Measurements from ENCODE around the gene DCXR.

DCXR gene

DNA sequence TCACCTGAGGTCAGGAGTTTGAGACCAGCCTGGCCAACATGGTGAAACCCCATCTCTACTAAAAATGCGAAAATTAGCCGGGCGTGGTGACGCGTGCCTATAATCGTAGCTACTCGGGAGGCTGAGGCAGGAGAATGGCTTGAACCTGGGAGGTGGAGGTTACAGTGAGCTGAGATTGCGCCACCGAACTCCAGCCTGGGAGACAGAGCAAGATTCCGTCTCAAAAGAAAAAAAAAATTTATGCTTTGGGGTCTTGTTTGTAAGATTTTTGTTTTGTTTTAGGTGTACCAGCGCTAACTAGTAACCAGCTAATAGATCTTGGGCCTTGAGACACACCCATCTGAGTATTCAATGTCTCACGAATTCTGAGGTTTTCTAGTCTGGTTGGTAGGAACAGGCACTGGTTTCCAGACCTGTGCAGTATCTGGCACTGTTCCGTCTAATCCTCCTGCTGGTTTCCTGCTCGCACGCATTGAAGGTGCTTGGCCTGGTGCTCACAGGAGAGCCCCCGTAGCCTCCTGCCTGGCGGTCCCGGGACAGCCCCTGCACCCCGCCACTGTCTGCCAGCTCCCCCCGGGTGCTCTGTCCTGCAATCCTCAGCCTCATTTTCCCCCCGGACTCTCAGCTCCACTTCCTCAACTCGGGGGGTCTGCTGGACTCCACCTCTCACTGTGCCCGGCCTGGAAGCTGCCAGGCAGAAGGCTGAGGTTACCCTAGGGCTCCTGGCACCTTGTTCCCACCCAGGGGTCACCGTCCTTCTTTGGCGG, 38.7 kb upstream of the DCXR start:
- no peak for DNase-seq
- intact Hi-C loops (cut with DNase I), result no loop called here

DNA sequence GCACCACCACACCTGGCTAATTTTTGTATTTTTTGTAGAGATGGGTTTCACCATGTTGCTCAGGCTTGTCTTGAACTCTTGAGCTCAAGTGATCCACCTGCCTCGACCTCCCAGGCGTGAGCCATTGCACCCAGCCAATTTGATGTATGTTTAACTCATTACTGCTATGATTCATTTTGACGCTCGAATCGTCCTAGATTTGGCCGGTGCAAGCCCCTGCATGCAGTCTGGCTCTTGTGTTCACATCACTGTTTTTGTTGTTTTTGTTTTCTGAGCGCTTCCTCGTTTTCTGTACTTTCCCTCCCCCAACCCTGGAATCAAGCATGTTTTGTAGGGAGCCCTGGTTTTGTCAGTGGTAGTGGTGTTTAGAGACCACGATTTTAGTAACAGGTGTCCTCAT, 35.9 kb upstream of the DCXR start:
- intact Hi-C loops (cut with DNase I), result no loop called here
- DNase-seq, result no peak

DNA sequence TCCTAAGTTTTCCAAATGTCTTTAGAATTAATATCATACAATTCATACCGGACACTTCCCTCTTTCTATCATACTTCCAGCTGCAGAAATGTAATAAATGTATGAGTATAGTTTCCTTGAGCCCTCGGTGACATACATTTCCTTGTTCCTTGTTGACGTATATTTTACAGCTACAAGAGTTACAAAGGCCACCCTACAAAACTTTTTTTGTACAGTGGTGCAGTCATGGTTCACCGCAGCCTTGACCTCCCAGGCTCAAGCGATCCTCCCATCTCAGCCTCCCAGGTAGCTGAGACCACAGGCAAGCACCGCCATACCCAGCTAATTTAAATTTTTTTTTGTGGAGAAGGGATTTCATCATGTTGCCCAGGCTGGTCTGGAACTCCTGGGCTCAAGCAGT, 35.3 kb upstream of the DCXR start:
- intact Hi-C loops (cut with DNase I), result no loop called here
- no peak for DNase-seq

DNA sequence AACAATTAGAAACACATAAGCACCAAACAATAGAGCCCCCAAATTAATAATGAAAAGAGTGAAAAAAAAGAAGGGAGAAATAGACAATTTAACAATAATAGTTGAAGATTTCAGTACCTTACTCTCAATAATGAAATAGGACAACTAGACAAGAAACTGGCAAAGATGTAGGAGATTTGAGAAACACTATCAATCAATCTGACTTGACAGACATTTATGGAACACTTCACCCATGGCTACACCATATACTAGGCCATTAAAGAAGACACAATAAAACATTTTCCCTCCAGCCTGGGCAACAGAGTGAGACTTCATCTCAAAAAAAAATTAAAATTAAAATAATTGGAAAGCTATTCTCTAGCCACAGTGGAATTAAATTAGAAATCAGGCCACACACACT, 33.1 kb upstream of the DCXR start:
- intact Hi-C loops (cut with DNase I), result no loop called here
- DNase-seq, result no peak

DNA sequence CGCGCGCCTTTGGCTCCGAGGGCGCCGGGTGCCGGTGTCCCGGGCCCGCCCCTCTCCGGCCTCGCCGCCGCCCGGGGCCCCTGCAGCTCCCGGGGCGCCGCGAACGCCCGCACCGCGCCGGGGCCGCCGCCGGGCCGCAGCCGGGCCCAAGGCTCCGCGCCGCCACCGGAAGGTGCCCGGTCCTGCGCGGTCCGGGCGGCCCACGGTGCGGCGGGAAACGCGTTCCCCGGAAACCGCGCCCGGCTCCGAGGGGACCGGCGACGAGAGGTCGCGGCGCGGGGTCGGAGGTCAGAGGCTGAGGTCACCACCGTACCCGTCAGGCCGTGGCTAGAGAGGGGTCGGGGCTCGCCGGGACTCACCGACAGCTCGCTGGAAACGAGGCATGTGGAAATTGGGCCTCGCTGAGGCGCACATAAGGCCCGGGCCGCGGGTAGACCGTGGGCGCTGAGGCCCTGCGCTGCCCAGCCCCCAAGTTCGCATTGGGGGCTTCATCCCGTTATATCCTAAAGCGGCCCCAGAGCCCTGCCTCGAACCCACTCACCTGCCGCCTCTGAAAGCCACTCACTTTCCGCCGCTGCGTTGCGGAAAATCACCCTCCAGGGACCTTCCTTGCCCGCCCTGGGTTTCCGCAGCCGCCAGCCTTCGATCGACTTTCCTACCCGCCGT, 28.3 kb upstream of the DCXR start, which contains the start of gene DUS1L:
Gene DUS1L (minus strand): TSS at position 167 of the 666 bp plus-strand sequence. CDS start 745 bp downstream, outside the sequence.
- intact Hi-C loops (cut with DNase I), result no loop called here
- peak in 41 of 42 donors; percentile 15 to 86 (median 71) for DNase-seq

DNA sequence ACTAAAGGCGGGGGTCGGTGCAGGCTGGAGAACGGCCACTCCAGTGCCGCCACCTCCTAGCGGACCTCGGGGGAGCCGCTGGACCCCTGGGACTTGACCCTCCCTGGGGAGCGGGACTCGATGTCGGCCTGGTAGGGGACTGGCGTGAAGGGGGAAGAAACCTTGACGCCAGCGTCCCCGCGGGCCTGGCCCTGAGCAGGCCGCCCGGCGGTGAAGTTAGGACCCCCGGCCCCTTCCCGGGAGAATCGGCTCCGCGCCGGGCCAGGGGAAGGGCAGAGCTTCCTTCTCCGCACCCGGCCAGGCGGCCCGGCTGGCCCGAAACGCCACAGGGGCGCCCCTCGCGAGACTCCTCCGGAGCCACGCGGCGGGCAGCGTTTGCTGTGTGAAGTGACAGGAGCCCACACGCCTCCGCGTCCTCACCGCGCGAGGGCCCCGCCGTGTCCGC, 27.7 kb upstream of the DCXR start:
- DNase-seq, result no peak

DNA sequence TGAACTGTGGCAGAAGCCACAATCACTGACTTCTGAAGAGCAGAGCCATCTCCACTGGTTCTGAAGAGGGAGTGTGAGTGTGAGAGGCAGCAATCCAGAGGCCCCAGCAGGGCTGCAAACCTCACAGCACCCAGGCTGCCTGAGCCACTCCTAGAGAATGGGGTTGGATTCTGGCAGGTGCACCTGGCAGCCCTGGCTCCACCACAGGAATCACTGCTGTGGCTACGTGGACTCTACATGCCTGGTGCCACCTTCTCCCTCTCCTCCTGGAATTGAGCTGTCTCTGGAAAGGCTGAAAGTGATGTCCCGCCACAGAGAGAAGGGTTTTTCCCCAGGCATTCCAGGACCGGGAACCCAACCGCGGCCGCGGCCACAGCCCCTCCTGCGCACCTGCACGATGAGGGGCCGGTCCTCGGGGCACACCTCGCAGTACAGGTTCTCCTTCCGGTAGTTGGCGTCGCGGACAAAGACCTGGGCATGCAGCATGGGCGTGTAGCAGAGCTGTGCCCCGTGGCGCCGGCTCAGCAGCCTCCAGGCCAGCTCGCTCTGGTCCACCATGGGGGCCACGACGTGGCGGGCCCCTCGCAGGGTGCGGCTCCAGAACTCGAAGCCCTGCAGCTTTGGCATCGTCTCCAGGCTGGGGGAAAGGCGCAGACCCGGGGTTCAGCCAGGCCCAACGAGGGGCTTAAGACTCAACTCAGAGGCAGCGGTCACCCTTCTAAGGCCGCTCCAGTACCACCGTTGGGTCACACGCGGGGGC, 27.1 kb upstream of the DCXR start:
- intact Hi-C loops (cut with DNase I), result no loop called here
- no peak for DNase-seq

More for the DNA sequence above, 27.7 kb upstream of the DCXR start:
- intact Hi-C loops (cut with DNase I), result no loop called here

DNA sequence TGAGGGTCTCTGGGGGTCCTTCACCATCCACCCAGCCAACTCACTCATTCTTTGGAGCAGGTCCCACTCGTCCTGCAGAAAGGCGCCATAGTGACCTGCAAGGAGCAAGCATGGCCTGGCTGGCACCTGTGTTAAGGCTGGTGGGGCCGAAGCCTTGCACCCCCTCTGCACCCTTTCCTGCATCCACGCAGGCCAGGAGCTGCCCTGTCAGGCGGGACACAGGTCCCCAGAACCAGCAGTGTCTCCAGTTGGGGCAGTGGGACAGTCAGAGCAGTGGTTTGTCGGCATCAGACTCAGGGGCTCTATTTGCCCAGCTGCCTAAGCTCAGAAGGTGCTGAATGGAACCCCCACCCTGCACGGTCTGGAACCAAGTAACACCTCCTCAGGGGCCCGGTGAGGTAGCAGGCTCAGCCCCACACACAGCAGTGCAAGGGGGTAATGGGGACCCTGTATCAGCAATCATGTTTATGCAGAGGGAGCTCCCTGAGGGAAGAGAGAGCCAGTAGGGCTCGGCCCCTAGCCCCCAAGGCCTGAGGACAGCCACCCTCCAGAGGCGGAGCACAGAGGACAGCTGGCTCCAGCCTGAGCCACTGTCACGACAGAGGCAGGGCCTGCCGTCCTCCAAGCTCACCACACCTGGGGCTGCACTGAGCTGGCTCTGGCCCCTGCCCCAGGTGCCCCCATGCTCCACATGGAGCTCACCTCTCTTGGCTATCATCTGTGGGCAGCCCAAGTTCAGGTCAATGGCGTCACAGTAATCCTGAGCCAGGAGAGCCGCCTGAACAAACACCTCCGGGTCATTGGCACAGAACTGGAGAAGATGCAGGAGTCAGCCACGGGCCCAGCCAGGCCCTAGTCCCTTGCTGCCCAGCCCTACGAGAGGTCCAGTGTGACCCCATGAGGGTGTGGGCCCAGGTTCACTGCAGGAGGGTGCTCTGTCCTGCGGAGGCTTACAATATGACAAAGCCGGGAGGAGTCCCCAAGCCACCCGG, 26.2 kb upstream of the DCXR start:
- intact Hi-C loops (cut with DNase I), result no loop called here
- DNase-seq, result no peak

DNA sequence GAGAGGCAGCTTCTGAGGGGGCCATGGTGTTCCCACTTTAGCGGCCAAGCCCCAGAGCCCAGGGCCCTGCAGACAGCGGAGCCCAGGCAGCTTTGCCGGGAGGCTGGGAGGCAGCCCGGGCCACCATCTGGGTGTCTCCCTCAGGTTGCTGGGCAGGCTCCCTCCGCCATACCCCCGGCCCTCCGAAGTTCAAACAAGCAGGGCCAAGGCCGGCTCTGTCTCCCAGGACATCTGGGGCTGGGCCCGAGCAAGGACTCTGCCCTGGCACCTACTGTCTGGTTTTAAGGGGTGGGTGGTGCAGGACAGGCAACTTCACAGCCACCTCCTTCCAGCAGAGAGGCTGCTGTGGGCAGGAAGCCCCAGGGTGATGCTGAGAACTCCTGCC, 25.5 kb upstream of the DCXR start:
- no peak for DNase-seq
- intact Hi-C loops (cut with DNase I), result no loop called here

DNA sequence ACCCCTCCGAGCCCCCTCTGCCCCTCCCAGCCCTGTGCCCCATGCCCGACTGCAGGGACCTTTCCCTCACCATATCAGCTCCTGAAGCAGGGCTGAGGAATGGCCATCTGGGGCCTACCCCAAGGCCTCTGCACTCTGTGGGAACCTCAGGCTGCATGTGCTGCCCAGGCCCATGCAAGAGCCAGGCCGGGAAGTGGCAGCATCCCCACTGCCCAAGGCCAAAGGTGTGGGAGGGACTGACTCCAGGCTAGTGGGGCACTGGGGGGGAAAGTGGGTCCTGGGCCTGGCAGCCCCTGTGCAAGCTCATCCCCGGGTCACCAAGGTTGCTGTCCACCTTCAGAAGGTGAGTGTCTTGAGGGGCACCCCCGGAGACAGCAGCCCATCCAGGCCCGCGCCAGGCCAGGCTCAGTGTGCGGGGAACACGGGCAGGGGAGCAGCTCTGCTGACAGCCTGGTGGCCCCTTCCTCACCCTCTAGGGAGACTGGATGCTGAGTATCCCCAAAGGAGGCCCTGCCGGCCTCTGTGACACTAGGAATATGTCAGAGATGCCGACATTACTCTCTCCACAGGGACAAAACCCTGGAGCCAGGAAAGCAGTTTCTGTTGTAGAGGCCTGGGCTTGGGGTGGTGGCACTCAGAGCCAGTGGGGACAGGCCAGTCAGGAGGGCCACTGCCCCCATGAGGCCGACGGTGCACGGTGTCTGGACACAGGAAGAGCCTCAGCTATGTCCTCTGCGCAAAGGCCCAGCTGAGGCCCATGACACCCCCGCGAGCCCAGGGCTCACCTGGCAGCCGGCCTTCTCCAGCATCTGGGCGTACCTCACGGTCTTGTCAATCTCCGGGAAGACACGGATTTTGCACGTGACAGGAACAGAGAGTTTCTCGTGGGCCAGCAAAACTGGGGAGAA, 24.8 kb upstream of the DCXR start:
- intact Hi-C loops (cut with DNase I), result no loop called here
- no peak for DNase-seq

DNA sequence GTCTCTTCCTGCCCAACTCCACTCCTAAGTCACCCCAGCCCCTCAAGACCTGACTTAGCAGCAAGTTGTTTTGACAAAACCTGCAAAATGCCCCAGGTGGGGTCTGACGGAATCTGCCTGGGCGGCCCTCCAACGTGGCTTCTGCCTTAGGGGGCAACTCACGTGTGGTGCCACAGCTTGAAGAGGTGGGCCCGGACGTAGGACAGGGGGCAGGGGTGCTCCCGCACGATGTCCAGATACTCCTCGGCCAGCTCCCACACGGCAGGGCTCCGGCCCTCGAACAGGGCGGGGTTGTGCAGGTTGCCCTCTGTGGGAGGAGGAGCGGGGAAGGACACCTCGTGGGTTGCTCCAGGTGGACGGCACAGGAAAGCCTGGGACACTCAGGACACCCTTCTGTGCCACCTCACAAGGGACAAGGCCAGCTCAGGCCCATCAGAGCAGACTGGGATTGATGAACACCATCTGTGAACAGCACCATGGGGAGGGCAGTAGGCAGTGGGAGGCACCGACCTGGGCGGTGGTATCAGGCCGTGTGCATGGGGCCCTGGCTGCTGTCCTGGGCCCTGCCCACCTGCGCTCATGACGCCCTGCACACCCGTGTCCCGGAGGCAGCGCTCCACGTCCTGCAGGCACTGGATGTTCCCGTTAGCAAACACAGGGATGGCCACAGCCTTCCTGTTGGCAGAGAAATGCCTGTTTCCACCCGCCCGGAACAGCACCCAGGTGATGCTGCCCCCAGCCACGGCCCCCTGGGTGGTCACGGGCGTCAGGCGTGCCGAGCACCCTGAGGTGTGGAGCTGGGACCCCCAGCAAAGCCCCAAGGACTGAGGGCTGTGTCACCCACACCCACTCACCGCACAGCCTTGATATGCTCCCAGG, 23.8 kb upstream of the DCXR start:
- intact Hi-C loops (cut with DNase I), result no loop called here
- no peak for DNase-seq

DNA sequence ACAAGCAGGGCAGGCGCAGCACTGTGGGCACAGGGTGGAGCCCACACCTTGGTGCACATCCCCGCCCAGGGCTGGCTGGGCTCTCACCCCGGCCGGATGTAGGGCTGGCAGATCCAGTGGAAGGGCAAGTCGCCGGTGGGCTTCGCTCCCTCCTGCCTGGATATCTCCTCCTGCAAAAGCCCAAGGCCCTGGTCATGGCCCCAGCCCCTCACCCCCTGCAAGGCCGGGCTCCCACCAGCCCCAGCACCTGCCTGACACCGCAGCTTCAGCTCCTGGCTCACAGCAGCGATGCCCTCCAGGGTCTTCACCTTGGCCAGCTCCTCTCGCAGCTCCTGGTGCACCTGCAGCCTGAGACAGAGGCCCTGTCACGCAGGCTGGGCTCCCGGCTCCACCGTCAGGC, 23.1 kb upstream of the DCXR start:
- intact Hi-C loops (cut with DNase I), result no loop called here
- DNase-seq, result no peak

DNA sequence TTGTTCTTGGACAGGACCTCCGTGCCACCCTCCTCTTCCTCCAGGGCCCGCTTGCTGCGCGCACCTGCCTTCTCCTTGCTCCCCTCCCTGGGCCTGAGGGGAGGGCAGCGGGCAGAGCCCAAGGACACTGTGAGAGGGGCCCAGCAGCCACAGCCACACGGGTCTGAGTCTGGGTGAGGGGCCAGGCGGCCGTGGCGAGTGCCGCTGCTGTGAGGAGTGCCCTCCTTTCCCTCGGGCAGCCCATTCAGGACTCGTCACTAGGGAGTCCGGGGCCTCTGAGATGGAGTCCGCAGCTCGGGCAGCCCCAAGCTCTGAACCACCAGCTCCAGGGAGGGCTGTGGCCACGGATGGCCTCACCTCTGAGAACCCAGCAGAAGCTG, 22.5 kb upstream of the DCXR start:
- no peak for DNase-seq
- intact Hi-C loops (cut with DNase I), result no loop called here

DNA sequence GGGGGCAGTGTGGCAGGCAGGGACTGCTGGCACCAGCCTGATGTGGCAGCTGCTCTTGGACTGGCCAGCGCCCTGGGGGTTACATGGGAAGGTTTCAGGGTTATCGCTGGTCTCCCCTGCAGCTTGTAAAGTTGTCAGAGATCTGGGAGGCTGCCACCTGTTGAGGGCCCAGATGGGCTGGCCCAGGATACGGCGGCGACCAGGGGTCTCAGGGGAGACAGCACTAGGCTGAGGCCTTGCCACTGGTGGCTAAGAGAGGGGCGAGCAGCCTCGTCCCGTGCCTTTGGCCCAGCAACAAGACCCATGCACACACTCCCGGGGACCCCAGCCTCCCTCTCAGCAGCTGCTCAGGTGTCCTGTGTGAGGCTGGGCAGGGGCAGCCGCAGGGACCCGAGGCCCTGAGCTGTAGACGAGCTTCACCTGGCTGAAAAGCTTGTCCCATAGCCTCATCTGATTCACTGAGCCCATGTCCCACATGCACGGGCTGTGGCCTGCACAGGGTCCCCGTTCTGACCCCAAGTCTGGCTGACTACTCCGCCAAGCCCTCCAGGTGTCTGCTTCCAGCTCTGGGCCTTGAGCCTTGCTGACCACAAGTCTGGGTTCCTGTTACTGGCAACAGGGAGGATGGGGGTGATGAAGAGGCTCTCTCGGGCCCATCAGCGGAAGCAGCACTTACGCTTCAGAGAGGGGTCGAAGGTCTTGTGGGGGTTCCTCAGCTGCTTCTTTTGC, 21.9 kb upstream of the DCXR start:
- intact Hi-C loops (cut with DNase I), result loop anchor here (5.0 kb wide), 1 partner anchor 38 kb away; the partner anchor contains the start of gene FASN
- DNase-seq, result no peak

DNA sequence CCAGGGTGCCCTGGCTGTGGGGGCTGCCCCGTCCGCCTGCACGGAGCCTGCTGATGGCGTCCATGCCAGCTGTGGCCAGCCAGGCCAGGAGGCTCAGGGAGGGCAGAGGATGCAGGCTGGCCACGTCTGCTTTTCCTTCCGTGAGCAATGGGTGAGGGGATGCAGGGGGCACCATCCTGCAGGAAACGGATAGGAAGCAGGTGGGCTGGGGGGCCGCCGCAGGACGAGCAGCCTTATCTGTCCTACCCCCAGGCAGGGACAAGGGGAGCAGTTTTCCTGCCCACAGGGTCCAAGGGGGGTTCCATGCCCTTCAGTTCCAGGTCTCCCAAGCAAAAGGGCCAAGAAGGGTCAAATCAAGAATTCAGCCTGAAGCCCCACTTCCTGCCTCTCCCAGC, 21.4 kb upstream of the DCXR start:
- no peak for DNase-seq
- intact Hi-C loops (cut with DNase I), result loop anchor here (5.0 kb wide), 1 partner anchor 38 kb away; the partner anchor contains the start of gene FASN

DNA sequence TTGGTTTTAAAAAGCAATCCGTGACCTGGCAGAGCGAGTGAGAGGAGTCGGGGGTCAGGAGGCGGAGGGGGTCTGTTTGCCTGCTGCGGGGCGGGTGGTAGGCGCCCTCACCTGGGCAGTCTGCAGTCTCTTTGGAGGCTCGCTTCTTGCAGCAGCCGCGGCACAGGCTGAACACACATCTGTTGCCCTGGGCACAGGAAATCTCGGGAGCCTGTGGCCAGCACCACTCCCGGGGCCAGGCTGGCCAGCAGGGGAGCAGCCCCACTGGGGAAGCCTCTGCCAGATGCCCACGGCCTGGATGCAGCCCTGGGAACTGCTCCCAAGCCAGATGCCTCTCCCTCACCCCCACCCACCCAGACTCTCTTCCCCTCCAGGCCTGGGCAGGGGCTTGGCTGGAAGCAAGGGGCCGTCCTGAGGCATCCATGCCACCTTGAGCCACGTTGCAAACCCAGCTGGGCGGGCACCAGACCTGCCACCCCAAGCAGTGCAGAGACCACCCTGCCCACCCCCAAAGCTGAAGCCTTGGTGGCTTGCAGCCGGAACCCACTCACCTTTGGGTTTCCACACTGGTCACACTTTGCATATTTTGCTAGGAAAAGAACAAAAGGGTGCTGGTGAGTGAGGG, 20.8 kb upstream of the DCXR start:
- intact Hi-C loops (cut with DNase I), result loop anchor here (5.0 kb wide), 1 partner anchor 39 kb away; the partner anchor contains the start of gene FASN
- DNase-seq, result no peak

Data from head of caudate nucleus (tissue), 42 donors.